Parathyroid adenoma (tissue), 2 donors: ENCODE data around the gene SLC17A3.

Experiments
- H2AFZ ChIP-seq: fragments of 300-600 bp; sonication (generic); one replicate; pipeline ENCODE4 v1.7.0; 2017; ENCODE audit warnings: antibody characterized with exemption, mild to moderate bottlenecking
- H3K27ac ChIP-seq: fragments of 300-600 bp; sonication (generic); one replicate; pipeline ENCODE4 v1.7.0; 2017
- H3K27me3 ChIP-seq: fragments of 300-600 bp; sonication (generic); one replicate; pipeline ENCODE4 v1.7.0; 2017; ENCODE audit warnings: low read length; ENCODE audit not compliant: control insufficient read depth, insufficient read depth
- H3K36me3 ChIP-seq: fragments of 300-600 bp; sonication (generic); one replicate; pipeline ENCODE4 v1.7.0; 2017; ENCODE audit warnings: low read length; ENCODE audit not compliant: control insufficient read depth, insufficient read depth
- H3K4me1 ChIP-seq: fragments of 300-600 bp; sonication (generic); one replicate; pipeline ENCODE4 v1.7.0; 2017; ENCODE audit warnings: control low read depth
- H3K4me2 ChIP-seq: fragments of 300-600 bp; sonication (generic); one replicate; pipeline ENCODE4 v1.7.0; 2017; ENCODE audit warnings: low read length
- H3K4me3 ChIP-seq: fragments of 300-600 bp; sonication (generic); one replicate; pipeline ENCODE4 v1.7.0; 2017; ENCODE audit warnings: low read depth, low read length
- H3K79me2 ChIP-seq: fragments of 300-600 bp; sonication (generic); one replicate; pipeline ENCODE4 v1.7.0; 2017; ENCODE audit warnings: control low read depth
- H3K9ac ChIP-seq: fragments of 300-600 bp; sonication (generic); one replicate; pipeline ENCODE4 v1.7.0; 2017; ENCODE audit warnings: mild to moderate bottlenecking
- H3K9me3 ChIP-seq: fragments of 300-600 bp; sonication (generic); one replicate; pipeline ENCODE4 v1.7.0; 2017; ENCODE audit warnings: low read length; ENCODE audit not compliant: control insufficient read depth
- CTCF ChIP-seq: fragments of 300-600 bp; sonication (generic); IDR thresholded peaks from one replicate; pipeline ENCODE4 v1.7.0; 2017; ENCODE audit warnings: antibody characterized with exemption, mild to moderate bottlenecking
- donor health status: primary hyperparathyroidism.

Gene SLC17A3

GRCh38 chr6:25833136-25833535 is 40.9 kb downstream of the SLC17A3 start:
- Histone ChIP-seq H3K4me3 (no peak overlapping the region), H3K27ac (no peak overlapping the region), H3K79me2 (no peaks in the 10 kb centered on the region), H3K9me3 (no peaks in the 10 kb centered on the region), H3K4me2 (no peak overlapping the region), H3K9ac (no peak overlapping the region), H3K4me1 (no peaks in the 10 kb centered on the region), H3K36me3 (no peaks in the 10 kb centered on the region), H2AFZ (no peak overlapping the region), H3K27me3 (no peaks in the 10 kb centered on the region)
- no peak for TF ChIP-seq CTCF

GRCh38 chr6:25832670-25833069 is 41.4 kb downstream of the SLC17A3 start:
- H3K4me2 ChIP-seq: no peak overlapping the region
- no peaks in the 10 kb centered on the region for H3K79me2 ChIP-seq
- no peaks in the 10 kb centered on the region for H3K9me3 ChIP-seq
- no peaks in the 10 kb centered on the region for H3K27me3 ChIP-seq
- no peak overlapping the region for H3K9ac ChIP-seq
- no peak for TF ChIP-seq CTCF
- no peak overlapping the region for H3K4me3 ChIP-seq
- no peak overlapping the region for H3K27ac ChIP-seq
- no peaks in the 10 kb centered on the region for H3K36me3 ChIP-seq
- no peak overlapping the region for H2AFZ ChIP-seq
- H3K4me1 ChIP-seq: no peaks in the 10 kb centered on the region

- H3K9ac ChIP-seq: no peak overlapping the region
- H2AFZ ChIP-seq: no peak overlapping the region
- H3K4me1 ChIP-seq: no peaks in the 10 kb centered on the region
- no peaks in the 10 kb centered on the region for H3K36me3 ChIP-seq
- no peak overlapping the region for H3K4me3 ChIP-seq
- no peak overlapping the region for H3K4me2 ChIP-seq
- TF ChIP-seq CTCF: no peak
- H3K27ac ChIP-seq: no peak overlapping the region
- no peaks in the 10 kb centered on the region for H3K27me3 ChIP-seq
- no peaks in the 10 kb centered on the region for H3K9me3 ChIP-seq
- no peaks in the 10 kb centered on the region for H3K79me2 ChIP-seq
Measured at GRCh38 chr6:25832307-25832662, 41.8 kb downstream of the SLC17A3 start.

GRCh38 chr6:25831532-25832306 is 42.3 kb downstream of the SLC17A3 start, which contains the start of gene SLC17A1:
Gene SLC17A1, minus strand, starts transcription at chr6:25832052. Its CDS starts 1,495 bp downstream, at chr6:25830557.
- Histone ChIP-seq H3K4me2 (no peak within 1 kb of the TSS), H3K4me3 (no peak within 1 kb of the TSS), H2AFZ (no peak within 1 kb of the TSS), H3K27me3 (no peaks in the 10 kb centered on the region), H3K27ac (no peak within 1 kb of the TSS), H3K4me1 (no peaks in the 10 kb centered on the region), H3K9ac (no peak within 1 kb of the TSS), H3K79me2 (no peaks in the 10 kb centered on the region), H3K9me3 (no peaks in the 10 kb centered on the region), H3K36me3 (no peaks in the 10 kb centered on the region)
- no peak for TF ChIP-seq CTCF

- no peak overlapping the region for H2AFZ ChIP-seq
- H3K4me3 ChIP-seq: no peak overlapping the region
- no peak overlapping the region for H3K9ac ChIP-seq
- H3K79me2 ChIP-seq: no peaks in the 10 kb centered on the region
- H3K27ac ChIP-seq: no peak overlapping the region
- H3K4me1 ChIP-seq: no peaks in the 10 kb centered on the region
- no peak for TF ChIP-seq CTCF
- no peaks in the 10 kb centered on the region for H3K9me3 ChIP-seq
- no peak overlapping the region for H3K4me2 ChIP-seq
- no peaks in the 10 kb centered on the region for H3K27me3 ChIP-seq
- no peaks in the 10 kb centered on the region for H3K36me3 ChIP-seq
Measured at GRCh38 chr6:25830458-25830857, 43.6 kb downstream of the SLC17A3 start.
